ENCODE measurements around the gene AUTS2.

AUTS2 gene

DNA sequence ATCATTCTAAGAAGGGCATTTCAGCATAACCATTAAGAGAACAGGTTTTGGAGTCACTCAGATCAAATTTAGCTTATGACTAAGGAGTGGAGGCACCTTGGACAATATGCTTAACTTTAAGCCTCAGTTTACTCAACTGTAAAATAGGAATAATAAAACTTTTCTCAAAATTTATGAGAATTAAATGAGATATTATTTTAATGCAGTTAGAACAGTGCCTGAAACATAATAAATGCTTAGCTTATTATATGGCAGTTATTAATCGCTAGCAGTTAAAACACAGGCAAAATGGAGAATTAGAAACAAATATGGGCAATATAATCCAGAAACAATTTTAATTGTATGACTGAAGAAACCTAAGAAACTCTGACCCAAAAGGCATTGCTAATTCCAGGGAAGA lies 2.9 kb upstream of the AUTS2 start:
- no peak overlapping the region for H3K4me3 ChIP-seq (replicated peaks; ENCODE audit: insufficient read depth, low read length)
- H3K27ac ChIP-seq (replicated peaks): no peak overlapping the region
- H3K27me3 ChIP-seq (ENCODE audit: insufficient read depth, poor library complexity, severe bottlenecking): peaks cover 33% of the 10 kb centered on the region
- DNase-seq (ENCODE audit: low read depth in 1 of 2, low spot score in 1 of 2): no peak
- TF ChIP-seq SPI1 (IDR thresholded peaks at IDR 0.05; ENCODE audit: borderline replicate concordance, low read depth) (no peak), GABPA (IDR thresholded peaks at IDR 0.05; ENCODE audit: low read depth) (no peak)
- TF ChIP-seq, protein P1, sequence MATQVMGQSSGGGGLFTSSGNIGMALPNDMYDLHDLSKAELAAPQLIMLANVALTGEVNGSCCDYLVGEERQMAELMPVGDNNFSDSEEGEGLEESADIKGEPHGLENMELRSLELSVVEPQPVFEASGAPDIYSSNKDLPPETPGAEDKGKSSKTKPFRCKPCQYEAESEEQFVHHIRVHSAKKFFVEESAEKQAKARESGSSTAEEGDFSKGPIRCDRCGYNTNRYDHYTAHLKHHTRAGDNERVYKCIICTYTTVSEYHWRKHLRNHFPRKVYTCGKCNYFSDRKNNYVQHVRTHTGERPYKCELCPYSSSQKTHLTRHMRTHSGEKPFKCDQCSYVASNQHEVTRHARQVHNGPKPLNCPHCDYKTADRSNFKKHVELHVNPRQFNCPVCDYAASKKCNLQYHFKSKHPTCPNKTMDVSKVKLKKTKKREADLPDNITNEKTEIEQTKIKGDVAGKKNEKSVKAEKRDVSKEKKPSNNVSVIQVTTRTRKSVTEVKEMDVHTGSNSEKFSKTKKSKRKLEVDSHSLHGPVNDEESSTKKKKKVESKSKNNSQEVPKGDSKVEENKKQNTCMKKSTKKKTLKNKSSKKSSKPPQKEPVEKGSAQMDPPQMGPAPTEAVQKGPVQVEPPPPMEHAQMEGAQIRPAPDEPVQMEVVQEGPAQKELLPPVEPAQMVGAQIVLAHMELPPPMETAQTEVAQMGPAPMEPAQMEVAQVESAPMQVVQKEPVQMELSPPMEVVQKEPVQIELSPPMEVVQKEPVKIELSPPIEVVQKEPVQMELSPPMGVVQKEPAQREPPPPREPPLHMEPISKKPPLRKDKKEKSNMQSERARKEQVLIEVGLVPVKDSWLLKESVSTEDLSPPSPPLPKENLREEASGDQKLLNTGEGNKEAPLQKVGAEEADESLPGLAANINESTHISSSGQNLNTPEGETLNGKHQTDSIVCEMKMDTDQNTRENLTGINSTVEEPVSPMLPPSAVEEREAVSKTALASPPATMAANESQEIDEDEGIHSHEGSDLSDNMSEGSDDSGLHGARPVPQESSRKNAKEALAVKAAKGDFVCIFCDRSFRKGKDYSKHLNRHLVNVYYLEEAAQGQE (IDR thresholded peaks at IDR 0.05; ENCODE audit: insufficient replicate concordance, low read depth): no peak

DNA sequence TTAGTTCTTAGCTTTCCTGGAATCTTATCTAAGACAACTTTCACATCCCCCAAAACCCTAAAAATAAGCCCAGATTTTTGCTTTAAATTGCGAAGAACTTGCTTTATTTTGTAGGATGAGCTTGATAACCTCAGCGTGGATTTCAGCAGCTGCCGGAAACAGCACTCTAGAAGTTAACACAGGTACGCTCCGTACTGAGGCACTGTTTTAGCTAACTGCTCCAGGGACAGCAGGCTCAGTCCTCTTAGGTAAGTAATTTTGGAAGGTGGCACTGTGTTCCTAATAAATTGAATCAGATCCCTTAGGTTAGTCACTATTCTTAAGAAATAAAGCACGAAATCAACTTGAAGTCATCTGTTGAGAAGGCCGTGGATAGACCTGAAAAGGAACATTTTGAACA lies 2.2 kb upstream of the AUTS2 start:
- H3K4me3 ChIP-seq (replicated peaks; ENCODE audit: insufficient read depth, low read length): no peak overlapping the region
- no peak for DNase-seq (ENCODE audit: low read depth in 1 of 2, low spot score in 1 of 2)
- no peak for TF ChIP-seq POLR2AphosphoS5 (IDR thresholded peaks at IDR 0.05; ENCODE audit: low read depth)
- TF ChIP-seq, protein P2, sequence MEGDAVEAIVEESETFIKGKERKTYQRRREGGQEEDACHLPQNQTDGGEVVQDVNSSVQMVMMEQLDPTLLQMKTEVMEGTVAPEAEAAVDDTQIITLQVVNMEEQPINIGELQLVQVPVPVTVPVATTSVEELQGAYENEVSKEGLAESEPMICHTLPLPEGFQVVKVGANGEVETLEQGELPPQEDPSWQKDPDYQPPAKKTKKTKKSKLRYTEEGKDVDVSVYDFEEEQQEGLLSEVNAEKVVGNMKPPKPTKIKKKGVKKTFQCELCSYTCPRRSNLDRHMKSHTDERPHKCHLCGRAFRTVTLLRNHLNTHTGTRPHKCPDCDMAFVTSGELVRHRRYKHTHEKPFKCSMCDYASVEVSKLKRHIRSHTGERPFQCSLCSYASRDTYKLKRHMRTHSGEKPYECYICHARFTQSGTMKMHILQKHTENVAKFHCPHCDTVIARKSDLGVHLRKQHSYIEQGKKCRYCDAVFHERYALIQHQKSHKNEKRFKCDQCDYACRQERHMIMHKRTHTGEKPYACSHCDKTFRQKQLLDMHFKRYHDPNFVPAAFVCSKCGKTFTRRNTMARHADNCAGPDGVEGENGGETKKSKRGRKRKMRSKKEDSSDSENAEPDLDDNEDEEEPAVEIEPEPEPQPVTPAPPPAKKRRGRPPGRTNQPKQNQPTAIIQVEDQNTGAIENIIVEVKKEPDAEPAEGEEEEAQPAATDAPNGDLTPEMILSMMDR (IDR thresholded peaks at IDR 0.05; ENCODE audit: insufficient read depth, low read length): no peak
- TF ChIP-seq GABPA (IDR thresholded peaks at IDR 0.05; ENCODE audit: low read depth): no peak
- no peak for TF ChIP-seq SPI1 (IDR thresholded peaks at IDR 0.05; ENCODE audit: borderline replicate concordance, low read depth)
- TF ChIP-seq, protein P1 (IDR thresholded peaks at IDR 0.05; ENCODE audit: insufficient replicate concordance, low read depth): no peak
- no peak overlapping the region for H3K27ac ChIP-seq (replicated peaks)
- peaks cover 38% of the 10 kb centered on the region for H3K27me3 ChIP-seq (ENCODE audit: insufficient read depth, poor library complexity, severe bottlenecking)

DNA sequence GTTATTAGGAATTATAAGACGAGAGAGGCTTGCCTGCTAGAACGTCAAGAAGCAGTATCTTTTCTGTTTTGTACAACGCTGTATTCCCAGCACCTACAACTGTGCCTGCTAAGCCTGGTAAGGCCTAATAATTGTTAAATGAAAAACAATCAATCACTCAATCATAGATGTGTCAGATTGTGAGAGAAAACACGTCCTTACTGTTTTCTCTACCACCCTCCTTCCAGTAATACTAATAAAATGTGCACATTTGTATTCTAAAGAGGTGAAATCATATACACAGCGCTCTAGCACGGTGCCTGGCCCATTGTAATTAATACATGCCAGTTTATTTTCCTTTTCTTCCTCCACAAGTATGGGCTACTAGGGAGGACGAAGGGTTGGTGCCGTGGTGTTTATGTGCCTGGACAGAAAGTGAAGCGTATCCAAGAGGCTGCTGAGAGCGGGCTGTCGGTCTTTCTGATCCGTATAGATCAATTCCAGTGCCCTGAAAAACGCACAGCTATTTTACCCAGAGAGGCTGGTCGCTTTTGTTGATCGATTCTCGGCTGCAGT lies 1.5 kb upstream of the AUTS2 start:
- Histone ChIP-seq H3K4me3 (replicated peaks; ENCODE audit: insufficient read depth, low read length) (no peak overlapping the region), H3K27me3 (ENCODE audit: insufficient read depth, poor library complexity, severe bottlenecking) (peaks cover 44% of the 10 kb centered on the region), H3K27ac (replicated peaks) (no peak overlapping the region)
- TF ChIP-seq SPI1 (IDR thresholded peaks at IDR 0.05; ENCODE audit: borderline replicate concordance, low read depth): no peak
- TF ChIP-seq, protein P2 (IDR thresholded peaks at IDR 0.05; ENCODE audit: insufficient read depth, low read length): no peak
- TF ChIP-seq POLR2AphosphoS5 (IDR thresholded peaks at IDR 0.05; ENCODE audit: low read depth): no peak
- TF ChIP-seq GABPA (IDR thresholded peaks at IDR 0.05; ENCODE audit: low read depth): no peak
- TF ChIP-seq, protein P1 (IDR thresholded peaks at IDR 0.05; ENCODE audit: insufficient replicate concordance, low read depth): no peak
- DNase-seq (ENCODE audit: low read depth in 1 of 2, low spot score in 1 of 2): peak in 1 of 2 experiments; percentile 2

Data from HL-60 (cell line).